Trophoblast cell (in vitro differentiated cells and primary cell): ENCODE measurements around the gene ACTR3.

Source experiments
- DNase-seq, 2 donors: peaks; one replicate each; pipeline ENCODE4 v3.0.0-alpha.2; 2016
- H2AFZ ChIP-seq: 2 replicates; pipeline ENCODE4 v1.6.1; 2013; ENCODE audit warnings: low read length, moderate library complexity, mild to moderate bottlenecking; ENCODE audit not compliant: insufficient read depth, poor library complexity
- H2AK5ac ChIP-seq: 2 replicates; pipeline ENCODE4 v1.6.1; 2013; ENCODE audit warnings: mild to moderate bottlenecking, low read length
- H2BK120ac ChIP-seq: 2 replicates; pipeline ENCODE4 v1.6.1; 2013; ENCODE audit warnings: low read length, mild to moderate bottlenecking, moderate library complexity; ENCODE audit not compliant: insufficient read depth, poor library complexity
- H2BK12ac ChIP-seq: 2 replicates; pipeline ENCODE4 v1.6.1; 2013; ENCODE audit warnings: mild to moderate bottlenecking, low read length, moderate library complexity
- H2BK5ac ChIP-seq: 2 replicates; pipeline ENCODE4 v1.6.1; 2013; ENCODE audit warnings: low read length, low read depth, moderate library complexity, mild to moderate bottlenecking; ENCODE audit not compliant: poor library complexity
- H3K14ac ChIP-seq: 2 replicates; pipeline ENCODE4 v1.6.1; 2013; ENCODE audit warnings: mild to moderate bottlenecking, low read length
- H3K18ac ChIP-seq: 2 replicates; pipeline ENCODE4 v1.6.1; 2013; ENCODE audit warnings: mild to moderate bottlenecking, low read length
- H3K23ac ChIP-seq: 2 replicates; pipeline ENCODE4 v1.6.1; 2013; ENCODE audit warnings: low read length
- H3K27ac ChIP-seq: 2 replicates; pipeline ENCODE4 v1.5.1; 2013; ENCODE audit warnings: low read depth, mild to moderate bottlenecking, inconsistent platforms, low read length, moderate library complexity
- H3K27me3 ChIP-seq: 2 replicates; pipeline ENCODE4 v1.6.1; 2013; ENCODE audit warnings: inconsistent platforms, mild to moderate bottlenecking, low read length, moderate library complexity; ENCODE audit not compliant: insufficient read depth
- H3K36me3 ChIP-seq, 2 experiments: 1 replicate in 1 of 2; 2 replicates in 1 of 2; pipeline ENCODE4 v1.6.1; 2013; ENCODE audit warnings: low read length in 2 of 2, mild to moderate bottlenecking in 2 of 2, moderate library complexity in 1 of 2; ENCODE audit not compliant: insufficient read depth in 2 of 2, control insufficient read depth in 1 of 2
- H3K4ac ChIP-seq: 2 replicates; pipeline ENCODE4 v1.6.1; 2013; ENCODE audit warnings: low read depth, mild to moderate bottlenecking, low read length, moderate library complexity
- H3K4me1 ChIP-seq, 2 experiments: 1 replicate in 1 of 2; 2 replicates in 1 of 2; pipeline ENCODE4 v1.6.1; 2013; ENCODE audit warnings: low read length in 2 of 2, mild to moderate bottlenecking in 2 of 2, moderate library complexity in 1 of 2; ENCODE audit not compliant: insufficient read depth in 2 of 2, control insufficient read depth in 1 of 2
- H3K4me2 ChIP-seq: 2 replicates; pipeline ENCODE4 v1.6.1; 2013; ENCODE audit warnings: inconsistent platforms, mild to moderate bottlenecking, low read length, moderate library complexity
- H3K4me3 ChIP-seq: 2 replicates; pipeline ENCODE4 v1.5.1; 2013; ENCODE audit warnings: mild to moderate bottlenecking, low read depth, low read length, inconsistent platforms
- H3K79me1 ChIP-seq: one replicate; pipeline ENCODE4 v1.6.1; 2013; ENCODE audit warnings: low read length
- H3K79me2 ChIP-seq: 2 replicates; pipeline ENCODE4 v1.6.1; 2013; ENCODE audit warnings: low read length, mild to moderate bottlenecking; ENCODE audit not compliant: control insufficient read depth, insufficient read depth, poor library complexity
- H3K9ac ChIP-seq: 2 replicates; pipeline ENCODE4 v1.6.1; 2013; ENCODE audit warnings: mild to moderate bottlenecking, low read length
- H3K9me3 ChIP-seq: 2 replicates; pipeline ENCODE4 v1.6.1; 2013; ENCODE audit warnings: low read depth, mild to moderate bottlenecking, control low read depth, inconsistent platforms, low read length; ENCODE audit not compliant: insufficient read depth
- H4K12ac ChIP-seq: 2 replicates; pipeline ENCODE4 v1.6.1; 2013; ENCODE audit warnings: low read depth, mild to moderate bottlenecking, low read length, moderate library complexity
- H4K8ac ChIP-seq: 2 replicates; pipeline ENCODE4 v1.6.1; 2013; ENCODE audit warnings: low read depth, mild to moderate bottlenecking, low read length, moderate library complexity
- H4K91ac ChIP-seq: one replicate; pipeline ENCODE4 v1.6.1; 2013; ENCODE audit warnings: low read depth, mild to moderate bottlenecking, low read length, moderate library complexity
- WGBS: extraction: QIAGEN DNeasy Blood & Tissue Kit; methylation state at CpG from one replicate; pipeline ENCODE4 v1.1.7; 2013; ENCODE audit warnings: missing lambda C conversion rate; ENCODE audit not compliant: insufficient read length, insufficient coverage; ENCODE audit errors: extremely low coverage; 5-methylcytosine and 5-hydroxymethylcytosine counted together

Gene ACTR3

GRCh38 chr2:113863144-113863543 lies 26.7 kb upstream of the ACTR3 start:
- Histone ChIP-seq H3K4me2 (no peak overlapping the region), H3K4me1 (no peaks in the 10 kb centered on the region), H3K4me3 (no peak overlapping the region), H3K4ac (no peak overlapping the region), H2AK5ac (no peak overlapping the region), H3K27me3 (no peaks in the 10 kb centered on the region), H2AFZ (no peak overlapping the region), H3K18ac (no peak overlapping the region), H3K14ac (no peak overlapping the region), H3K23ac (no peak overlapping the region), H3K36me3 (no peaks in the 10 kb centered on the region), H3K9me3 (no peaks in the 10 kb centered on the region), H3K27ac (no peak overlapping the region), H4K8ac (no peak overlapping the region), H3K79me1 (no peaks in the 10 kb centered on the region), H2BK5ac (no peak overlapping the region), H3K9ac (no peak overlapping the region), H2BK12ac (no peak overlapping the region), H4K91ac (no peak overlapping the region), H3K79me2 (no peaks in the 10 kb centered on the region), H4K12ac (no peak overlapping the region), H2BK120ac (no peak overlapping the region)
- no CpG with 5 or more reads among the region's 3 CpGs for WGBS
- no peak for DNase-seq

DNA sequence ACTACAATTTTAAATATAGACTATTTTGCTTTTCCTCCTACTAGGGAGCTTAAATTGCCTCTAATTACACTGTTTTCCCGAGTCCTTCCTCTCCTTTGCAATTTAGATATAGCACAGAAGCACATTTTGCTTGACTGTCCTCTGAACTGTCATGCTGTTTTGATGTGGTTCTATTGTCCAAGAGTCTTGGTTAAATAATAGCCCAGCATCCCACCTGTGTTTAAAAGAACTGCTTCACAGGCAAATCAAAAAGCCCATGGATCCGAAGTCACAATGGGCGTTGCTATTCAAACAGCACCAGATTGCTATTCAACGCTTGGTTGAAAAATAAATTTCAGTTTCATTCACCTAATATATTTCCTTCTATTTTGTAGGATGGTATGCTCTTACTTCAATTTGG lies 22.3 kb upstream of the ACTR3 start:
- no peak overlapping the region for H3K4ac ChIP-seq
- no peak overlapping the region for H4K12ac ChIP-seq
- H3K79me1 ChIP-seq, result no peaks in the 10 kb centered on the region
- H3K36me3 ChIP-seq, result no peaks in the 10 kb centered on the region
- no peak overlapping the region for H2AFZ ChIP-seq
- no peak overlapping the region for H4K8ac ChIP-seq
- H3K18ac ChIP-seq, result no peak overlapping the region
- H3K23ac ChIP-seq, result no peak overlapping the region
- no peak for DNase-seq
- H3K4me3 ChIP-seq, result no peak overlapping the region
- no peaks in the 10 kb centered on the region for H3K9me3 ChIP-seq
- no peaks in the 10 kb centered on the region for H3K27me3 ChIP-seq
- H2BK12ac ChIP-seq, result no peak overlapping the region
- no peak overlapping the region for H4K91ac ChIP-seq
- no peak overlapping the region for H3K9ac ChIP-seq
- H3K4me2 ChIP-seq, result no peak overlapping the region
- H3K79me2 ChIP-seq, result no peaks in the 10 kb centered on the region
- no peak overlapping the region for H2BK5ac ChIP-seq
- no peak overlapping the region for H2AK5ac ChIP-seq
- H2BK120ac ChIP-seq, result no peak overlapping the region
- H3K14ac ChIP-seq, result no peak overlapping the region
- H3K4me1 ChIP-seq, result peaks cover 0 to 2% of the 10 kb centered on the region in 2 experiments
- no peak overlapping the region for H3K27ac ChIP-seq
- no CpG with 5 or more reads among the region's 4 CpGs for WGBS

- no peak for DNase-seq
- no CpG with 5 or more reads among the region's 1 CpG for WGBS
- H3K4me1 ChIP-seq, result peaks cover 0 to 2% of the 10 kb centered on the region in 2 experiments
These were observed 20.6 kb upstream of the ACTR3 start for GRCh38 chr2:113869253-113869652.

GRCh38 chr2:113872201-113872600 lies 17.7 kb upstream of the ACTR3 start:
- Histone ChIP-seq H3K4me3 (no peak overlapping the region), H3K9ac (no peak overlapping the region), H3K79me2 (no peaks in the 10 kb centered on the region), H3K18ac (no peak overlapping the region), H3K4me2 (no peak overlapping the region), H3K23ac (no peak overlapping the region), H3K36me3 (no peaks in the 10 kb centered on the region), H3K79me1 (no peaks in the 10 kb centered on the region), H3K4ac (no peak overlapping the region), H2BK120ac (no peak overlapping the region), H3K9me3 (no peaks in the 10 kb centered on the region), H4K8ac (no peak overlapping the region), H2AFZ (no peak overlapping the region), H3K27ac (no peak overlapping the region), H2AK5ac (no peak overlapping the region), H2BK5ac (no peak overlapping the region), H3K14ac (no peak overlapping the region), H3K27me3 (no peaks in the 10 kb centered on the region), H4K12ac (no peak overlapping the region), H3K4me1 (peaks cover 0 to 10% of the 10 kb centered on the region in 2 experiments), H2BK12ac (no peak overlapping the region), H4K91ac (no peak overlapping the region)
- no peak for DNase-seq
- no CpG with 5 or more reads among the region's 4 CpGs for WGBS

More at GRCh38 chr2:113869253-113869652, 20.6 kb upstream of the ACTR3 start:
- H3K4me3 ChIP-seq, result no peak overlapping the region
- no peak overlapping the region for H3K23ac ChIP-seq
- no peak overlapping the region for H2BK12ac ChIP-seq
- H3K79me1 ChIP-seq, result no peaks in the 10 kb centered on the region
- H3K36me3 ChIP-seq, result no peaks in the 10 kb centered on the region
- no peak overlapping the region for H3K14ac ChIP-seq
- no peak overlapping the region for H2AFZ ChIP-seq
- no peaks in the 10 kb centered on the region for H3K9me3 ChIP-seq
- no peak overlapping the region for H3K9ac ChIP-seq
- H4K12ac ChIP-seq, result no peak overlapping the region
- H2AK5ac ChIP-seq, result no peak overlapping the region
- no peak overlapping the region for H4K91ac ChIP-seq
- H2BK120ac ChIP-seq, result no peak overlapping the region
- no peaks in the 10 kb centered on the region for H3K79me2 ChIP-seq
- no peak overlapping the region for H3K4me2 ChIP-seq
- no peak overlapping the region for H4K8ac ChIP-seq
- no peak overlapping the region for H3K4ac ChIP-seq
- H3K27me3 ChIP-seq, result no peaks in the 10 kb centered on the region
- H3K18ac ChIP-seq, result no peak overlapping the region
- no peak overlapping the region for H2BK5ac ChIP-seq
- H3K27ac ChIP-seq, result no peak overlapping the region
